Subcutaneous adipose tissue (tissue), 4 donors: Measurements from ENCODE around the gene RDH11. TPM values are rescaled to one million over a fixed set of nuclear protein-coding genes. Genes with fewer than 3 reads are reported as not detected.

Experiments
- total RNA-seq, 4 donors: library from RNA; depleted of rRNA; stranded (reverse); fragments of >200 nt; gene quantifications; one replicate each; pipeline ENCODE4 v1.1.0, GENCODE V29; 2016
- TF ChIP-seq, protein P1 (sequence below): fragments of 450-650 bp; IDR thresholded peaks from one replicate; pipeline ENCODE4 v1.5.1; 2016; ENCODE audit warnings: low read depth, mild to moderate bottlenecking, control low read depth, antibody characterized with exemption, moderate library complexity

RDH11 gene
- total RNA-seq, 4 donors from 2014 or later, result 25.8 to 45.5 (median 32.8) TPM

- TF ChIP-seq, protein P1, sequence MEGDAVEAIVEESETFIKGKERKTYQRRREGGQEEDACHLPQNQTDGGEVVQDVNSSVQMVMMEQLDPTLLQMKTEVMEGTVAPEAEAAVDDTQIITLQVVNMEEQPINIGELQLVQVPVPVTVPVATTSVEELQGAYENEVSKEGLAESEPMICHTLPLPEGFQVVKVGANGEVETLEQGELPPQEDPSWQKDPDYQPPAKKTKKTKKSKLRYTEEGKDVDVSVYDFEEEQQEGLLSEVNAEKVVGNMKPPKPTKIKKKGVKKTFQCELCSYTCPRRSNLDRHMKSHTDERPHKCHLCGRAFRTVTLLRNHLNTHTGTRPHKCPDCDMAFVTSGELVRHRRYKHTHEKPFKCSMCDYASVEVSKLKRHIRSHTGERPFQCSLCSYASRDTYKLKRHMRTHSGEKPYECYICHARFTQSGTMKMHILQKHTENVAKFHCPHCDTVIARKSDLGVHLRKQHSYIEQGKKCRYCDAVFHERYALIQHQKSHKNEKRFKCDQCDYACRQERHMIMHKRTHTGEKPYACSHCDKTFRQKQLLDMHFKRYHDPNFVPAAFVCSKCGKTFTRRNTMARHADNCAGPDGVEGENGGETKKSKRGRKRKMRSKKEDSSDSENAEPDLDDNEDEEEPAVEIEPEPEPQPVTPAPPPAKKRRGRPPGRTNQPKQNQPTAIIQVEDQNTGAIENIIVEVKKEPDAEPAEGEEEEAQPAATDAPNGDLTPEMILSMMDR, result no peak
Measured at GRCh38 chr14:67645414-67645813, 50.1 kb downstream of the RDH11 start.

GRCh38 chr14:67644428-67644827 is 51.1 kb downstream of the RDH11 start:
- TF ChIP-seq, protein P1, result no peak

- TF ChIP-seq, protein P1, result no peak
Measured at GRCh38 chr14:67643713-67644112, 51.9 kb downstream of the RDH11 start.

DNA sequence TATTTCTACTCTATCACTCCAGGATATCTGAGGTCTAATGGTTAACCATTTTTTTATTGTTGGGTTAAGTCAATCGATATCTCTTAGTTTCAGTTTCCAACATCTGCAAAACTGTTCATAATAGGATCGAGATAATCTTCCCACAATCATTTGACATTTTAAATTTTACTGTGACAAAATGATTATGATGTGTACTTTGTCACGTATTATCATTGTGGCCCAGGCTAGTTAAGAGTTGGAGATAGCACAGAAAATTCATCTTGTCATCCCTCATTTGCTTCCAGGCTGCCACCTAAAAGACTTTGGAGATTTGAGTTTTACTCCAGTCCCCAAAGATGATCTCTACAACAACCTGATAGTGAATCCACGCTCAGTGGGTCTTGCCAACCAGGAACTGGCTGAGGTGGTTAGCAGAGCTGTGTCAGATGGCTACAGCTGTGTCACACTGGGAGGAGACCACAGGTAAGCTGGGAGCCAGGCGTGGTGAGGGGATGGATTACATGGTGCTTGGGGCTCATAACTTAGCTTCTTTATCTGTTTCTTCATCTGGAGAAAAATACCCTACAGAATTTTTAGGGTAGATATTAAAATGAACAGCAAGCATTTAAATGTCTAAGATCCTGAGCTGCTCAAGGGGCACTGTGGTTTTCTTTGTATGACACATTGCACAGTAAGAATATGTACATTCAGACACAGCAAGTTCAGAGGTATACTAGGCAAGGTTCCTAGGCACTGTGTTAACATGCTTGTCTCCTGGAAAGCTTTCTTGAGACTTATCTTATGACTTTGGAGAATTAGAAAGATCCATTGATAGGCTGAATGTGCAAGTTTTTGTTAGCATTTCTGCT is 53.4 kb downstream of the RDH11 start:
- TF ChIP-seq, protein P1, result no peak

GRCh38 chr14:67641480-67641879 is 54.1 kb downstream of the RDH11 start:
- TF ChIP-seq, protein P1, result no peak

- TF ChIP-seq, protein P1, result no peak
Measured at GRCh38 chr14:67638642-67639041, 56.9 kb downstream of the RDH11 start.

DNA sequence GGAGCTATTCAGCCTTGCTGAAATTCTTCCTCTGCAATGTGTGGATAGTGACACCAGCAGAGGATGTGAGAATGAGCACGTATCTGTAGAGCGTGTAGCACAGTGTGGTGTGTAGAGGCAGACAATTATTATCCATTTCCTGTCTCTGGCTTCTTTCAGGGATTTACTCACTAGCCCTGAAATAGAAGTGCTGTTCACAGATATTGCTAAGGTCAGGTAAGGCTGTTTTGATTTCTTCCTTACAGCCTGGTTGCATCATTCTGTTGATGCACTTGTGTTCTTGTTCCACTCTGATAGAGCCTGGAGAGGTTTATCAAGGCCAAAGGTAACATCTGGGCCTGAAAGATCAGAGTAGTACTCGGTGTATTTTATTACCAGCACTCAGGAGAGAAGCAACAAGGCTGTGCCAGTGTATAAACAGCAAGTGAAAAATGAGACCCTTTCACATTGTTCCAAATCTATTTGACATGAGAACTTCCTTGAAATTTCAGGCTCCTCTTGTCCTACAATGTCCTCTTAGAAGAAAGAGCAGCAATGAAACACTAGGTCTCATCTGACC is 59.1 kb downstream of the RDH11 start:
- TF ChIP-seq, protein P1, result no peak
